ENCODE data around the gene OTOP3.

Gene OTOP3

DNA sequence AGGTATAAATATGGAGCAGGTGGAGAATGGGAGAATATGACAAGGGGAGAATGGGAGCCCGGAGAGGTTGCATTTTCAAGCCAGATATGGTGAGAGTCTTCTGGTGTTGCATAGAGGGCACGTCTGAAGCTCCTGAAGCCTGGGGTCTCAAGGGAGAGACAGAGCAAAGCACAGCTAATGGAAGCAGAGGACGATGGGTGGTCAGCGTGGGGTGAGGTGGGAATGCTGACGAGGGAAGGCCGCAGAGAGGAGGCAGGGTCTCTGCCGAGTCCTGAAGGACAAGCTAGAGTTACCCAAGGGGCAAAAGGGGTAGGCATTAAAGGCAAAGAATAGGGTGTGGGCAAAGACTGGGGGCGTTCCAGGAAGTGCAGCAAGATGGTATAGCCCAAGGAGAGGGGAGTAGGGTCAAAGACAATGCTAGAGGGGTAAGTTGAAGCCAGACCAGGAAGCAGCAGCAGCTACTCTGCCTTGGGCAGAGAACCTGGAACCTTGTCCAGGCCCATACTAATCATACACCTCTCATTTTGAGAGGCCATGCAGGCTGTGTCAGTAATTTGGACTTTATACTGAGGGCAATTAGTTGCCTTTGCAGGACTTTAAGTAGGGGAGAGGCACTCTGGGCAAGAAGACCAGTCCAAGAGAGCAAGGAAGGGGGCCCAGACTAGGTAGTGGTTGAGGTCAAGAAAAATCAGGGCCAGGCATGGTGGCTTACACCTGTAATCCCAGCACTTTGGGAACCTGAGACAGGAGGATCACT lies 2.7 kb downstream of the OTOP3 start:
- in situ Hi-C loops (cut with MboI; ENCODE audit: low sequenced_read_pairs) = no loop called here

DNA sequence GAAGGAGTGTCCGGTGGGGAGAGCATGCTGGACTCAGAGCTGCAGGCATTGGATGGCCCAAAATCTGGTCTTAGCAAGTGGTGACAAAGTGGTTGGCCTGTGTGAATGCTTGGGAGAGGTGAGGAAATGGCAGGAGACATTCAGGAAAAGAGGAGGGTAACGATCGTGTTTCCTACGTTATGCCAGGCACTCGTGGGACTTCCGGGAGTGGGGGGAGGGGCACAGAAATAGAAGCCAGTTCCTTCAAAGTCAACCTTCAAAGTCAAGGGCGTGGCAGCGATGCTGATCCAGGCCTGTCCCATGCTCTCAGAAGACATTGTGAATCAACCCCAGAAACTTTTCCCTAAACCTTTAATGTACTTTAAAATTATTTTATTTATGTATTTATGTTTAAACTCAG lies 3.8 kb downstream of the OTOP3 start:
- in situ Hi-C loops (cut with MboI; ENCODE audit: low sequenced_read_pairs) = no loop called here

DNA sequence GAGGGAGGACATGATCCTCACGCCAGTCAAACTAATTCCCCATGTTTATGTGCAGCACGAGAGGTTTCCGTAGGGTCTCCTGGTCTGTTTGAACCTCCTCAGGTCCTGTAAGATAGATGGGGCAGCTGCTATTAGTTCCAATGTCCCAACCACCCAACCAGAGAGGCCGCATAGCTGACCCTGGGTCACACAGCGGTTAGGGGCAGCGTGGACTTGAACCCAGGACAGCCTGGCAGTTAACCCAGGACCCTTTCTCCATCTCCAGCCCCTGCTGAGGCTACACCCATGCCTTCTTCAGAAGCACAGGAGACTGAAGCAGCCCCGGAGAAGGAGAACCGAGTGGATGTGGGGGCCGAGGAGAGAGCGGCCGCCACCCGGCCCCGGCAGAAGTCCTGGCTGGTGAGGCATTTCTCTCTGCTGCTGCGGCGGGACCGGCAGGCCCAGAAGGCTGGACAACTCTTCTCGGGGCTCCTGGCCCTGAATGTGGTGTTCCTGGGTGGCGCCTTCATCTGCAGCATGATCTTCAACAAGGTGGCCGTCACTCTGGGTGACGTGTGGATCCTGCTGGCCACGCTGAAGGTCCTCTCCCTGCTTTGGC lies 5.5 kb downstream of the OTOP3 start:
- in situ Hi-C loops (cut with MboI; ENCODE audit: low sequenced_read_pairs) = no loop called here

DNA sequence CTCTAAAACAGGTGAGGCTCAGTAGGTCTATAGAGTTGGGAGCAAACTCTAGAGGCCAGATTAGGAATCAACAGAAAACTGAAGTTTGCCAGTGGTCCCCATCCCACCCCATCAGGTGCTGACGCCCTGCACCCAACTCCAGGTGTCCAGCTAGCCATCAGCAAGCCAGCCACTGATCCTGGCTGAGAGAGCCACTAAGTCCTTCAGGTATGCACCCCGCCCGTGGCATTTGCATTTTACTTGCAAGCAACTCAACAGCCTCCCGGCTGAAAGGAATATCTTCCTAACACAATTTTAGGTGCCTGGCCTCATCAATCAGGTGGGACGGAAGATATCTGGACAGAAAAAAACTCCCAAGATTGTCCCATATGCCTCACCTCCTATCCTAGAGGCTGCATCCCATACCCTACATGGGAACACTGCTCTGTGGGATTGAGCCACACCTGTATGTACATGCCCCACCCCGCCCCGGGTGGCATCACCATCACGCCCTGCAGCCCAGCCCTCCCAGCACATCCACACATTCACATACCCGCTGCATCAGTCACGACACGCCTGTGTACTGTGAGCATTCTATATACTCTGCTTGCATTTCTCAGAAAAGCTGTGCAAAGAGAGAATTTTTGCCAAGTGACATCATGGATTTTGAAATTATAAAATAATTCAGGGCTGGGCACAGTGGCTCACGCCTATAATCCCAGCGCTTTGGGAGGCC lies 8.3 kb downstream of the OTOP3 start:
- in situ Hi-C loops (cut with MboI; ENCODE audit: low sequenced_read_pairs) = no loop called here

DNA sequence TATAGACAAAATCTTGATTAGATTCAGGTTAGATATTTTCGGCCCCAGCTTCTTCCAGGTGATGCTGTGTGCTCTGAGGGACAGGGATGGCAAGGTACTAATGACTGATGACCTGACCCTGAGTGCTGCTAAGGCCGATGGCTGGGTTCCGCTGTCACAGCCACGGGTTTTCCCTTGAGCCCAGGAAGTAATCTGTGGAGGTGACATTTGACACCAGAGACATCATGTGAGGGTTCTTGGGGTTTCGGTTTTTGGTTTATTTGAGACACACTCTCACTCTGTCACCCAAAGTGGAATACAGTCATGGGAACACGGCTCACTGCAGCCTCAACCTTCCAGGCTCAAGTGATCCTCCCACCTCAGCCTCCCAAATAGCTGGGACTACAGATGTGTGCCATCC lies 9.8 kb downstream of the OTOP3 start:
- in situ Hi-C loops (cut with MboI; ENCODE audit: low sequenced_read_pairs) = no loop called here

DNA sequence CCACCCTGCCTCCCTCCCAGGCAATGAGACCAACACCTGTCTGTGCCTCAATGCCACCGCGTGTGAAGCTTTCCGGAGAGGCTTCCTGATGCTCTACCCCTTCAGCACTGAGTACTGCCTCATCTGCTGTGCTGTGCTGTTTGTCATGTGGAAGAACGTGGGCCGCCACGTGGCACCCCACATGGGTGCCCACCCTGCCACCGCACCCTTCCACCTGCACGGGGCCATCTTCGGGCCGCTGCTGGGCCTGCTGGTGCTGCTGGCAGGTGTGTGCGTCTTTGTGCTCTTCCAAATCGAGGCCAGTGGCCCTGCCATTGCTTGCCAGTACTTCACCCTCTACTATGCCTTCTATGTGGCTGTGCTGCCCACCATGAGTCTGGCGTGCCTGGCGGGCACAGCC lies 10.9 kb downstream of the OTOP3 start:
- in situ Hi-C loops (cut with MboI; ENCODE audit: low sequenced_read_pairs) = no loop called here

DNA sequence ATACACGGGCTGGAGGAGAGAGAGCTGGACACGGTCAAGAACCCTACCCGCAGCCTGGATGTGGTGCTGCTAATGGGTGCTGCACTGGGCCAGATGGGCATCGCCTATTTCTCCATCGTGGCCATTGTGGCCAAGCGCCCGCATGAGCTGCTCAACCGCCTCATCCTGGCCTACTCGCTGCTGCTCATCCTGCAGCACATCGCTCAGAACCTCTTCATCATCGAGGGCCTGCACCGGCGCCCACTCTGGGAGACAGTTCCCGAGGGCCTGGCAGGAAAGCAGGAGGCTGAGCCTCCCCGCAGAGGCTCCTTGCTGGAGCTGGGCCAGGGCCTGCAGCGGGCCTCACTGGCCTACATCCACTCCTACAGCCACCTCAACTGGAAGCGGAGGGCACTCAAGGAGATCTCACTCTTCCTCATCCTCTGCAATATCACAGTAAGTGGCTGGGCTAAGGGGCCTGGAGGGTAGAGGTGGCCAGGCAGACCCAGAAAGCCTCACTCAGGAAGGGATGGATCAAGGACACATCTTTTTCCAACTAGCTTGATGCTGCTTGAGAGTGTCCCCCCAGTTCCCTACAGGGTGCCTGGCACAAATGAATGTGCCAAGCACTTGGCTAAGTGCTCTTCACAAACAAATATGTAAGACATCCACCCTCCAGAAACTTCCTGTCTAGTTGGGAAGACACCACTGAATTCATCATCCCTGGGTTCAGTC lies 11.5 kb downstream of the OTOP3 start:
- in situ Hi-C loops (cut with MboI; ENCODE audit: low sequenced_read_pairs) = no loop called here

DNA sequence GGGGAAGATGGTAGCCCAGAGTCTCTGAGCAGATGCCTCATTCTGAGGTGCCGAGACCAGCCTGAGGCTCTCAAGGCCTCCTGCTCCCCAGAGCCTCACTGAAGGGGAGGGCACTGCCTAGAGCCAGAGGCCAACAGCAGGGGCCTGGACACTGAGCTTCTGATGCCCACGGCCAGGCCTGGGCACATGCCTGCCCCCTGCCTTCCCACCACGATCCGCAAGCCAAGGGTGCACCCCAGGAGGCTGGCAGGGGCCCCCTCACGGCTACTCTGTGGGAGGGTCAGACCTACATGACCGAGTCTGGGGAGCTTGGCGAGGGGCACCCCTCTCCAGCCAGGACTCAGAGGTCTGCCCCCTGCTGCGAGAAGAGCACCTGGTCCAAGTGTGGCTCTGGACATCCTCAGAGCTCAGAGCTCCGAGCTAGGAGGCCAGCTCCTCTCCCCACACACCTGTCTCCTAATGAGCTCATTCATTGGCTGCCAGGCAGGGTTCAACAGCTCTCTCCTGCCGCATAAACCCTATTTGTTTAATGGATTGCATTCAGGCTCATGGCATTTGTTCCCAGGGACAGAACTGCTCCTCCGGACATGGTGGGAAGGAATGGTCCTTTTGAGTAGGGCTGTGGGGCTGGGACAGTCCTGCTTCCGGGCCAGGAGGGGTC lies 13.9 kb downstream of the OTOP3 start:
- in situ Hi-C loops (cut with MboI; ENCODE audit: low sequenced_read_pairs) = no loop called here

DNA sequence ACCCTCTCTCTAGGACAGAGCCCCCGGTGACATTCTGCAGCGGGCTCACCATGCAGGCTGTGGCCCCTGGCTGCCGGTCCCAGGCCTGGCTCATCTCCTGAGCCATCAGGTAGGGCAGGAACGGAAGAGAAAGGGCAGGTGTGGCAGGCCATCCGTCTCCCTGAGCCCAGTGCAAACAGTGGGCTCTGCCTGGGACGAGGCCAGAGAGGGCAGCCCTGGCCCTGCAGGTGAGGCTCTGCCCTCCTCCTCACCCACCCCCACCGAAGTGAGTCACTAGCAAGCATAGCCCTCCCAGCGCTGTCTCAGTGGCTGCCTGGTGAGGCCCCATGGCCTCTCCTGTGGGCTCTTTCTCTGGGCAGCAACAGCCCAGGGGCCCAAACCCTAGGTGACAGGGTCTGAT lies 14.5 kb downstream of the OTOP3 start:
- in situ Hi-C loops (cut with MboI; ENCODE audit: low sequenced_read_pairs) = no loop called here

DNA sequence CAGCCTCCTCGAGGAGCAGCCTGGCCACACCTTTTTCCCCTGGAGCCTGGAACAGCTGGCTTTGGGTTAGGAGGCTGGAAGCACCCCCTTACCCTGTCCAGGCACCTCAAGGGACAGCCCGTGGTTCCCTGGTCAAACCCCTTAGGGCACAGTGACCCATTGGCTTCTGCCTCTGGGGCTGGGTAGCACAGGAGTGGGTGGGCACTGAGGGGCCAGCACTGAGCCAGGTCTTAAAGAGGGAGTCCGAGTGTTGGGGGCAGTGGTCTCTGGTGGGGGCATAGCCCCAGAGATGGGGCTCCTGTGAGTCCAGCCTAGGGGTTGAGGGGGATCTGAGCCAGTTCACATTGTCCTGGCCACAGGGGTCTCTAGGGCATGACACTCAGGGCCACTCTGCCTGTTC lies 15.4 kb downstream of the OTOP3 start:
- in situ Hi-C loops (cut with MboI; ENCODE audit: low sequenced_read_pairs) = no loop called here

DNA sequence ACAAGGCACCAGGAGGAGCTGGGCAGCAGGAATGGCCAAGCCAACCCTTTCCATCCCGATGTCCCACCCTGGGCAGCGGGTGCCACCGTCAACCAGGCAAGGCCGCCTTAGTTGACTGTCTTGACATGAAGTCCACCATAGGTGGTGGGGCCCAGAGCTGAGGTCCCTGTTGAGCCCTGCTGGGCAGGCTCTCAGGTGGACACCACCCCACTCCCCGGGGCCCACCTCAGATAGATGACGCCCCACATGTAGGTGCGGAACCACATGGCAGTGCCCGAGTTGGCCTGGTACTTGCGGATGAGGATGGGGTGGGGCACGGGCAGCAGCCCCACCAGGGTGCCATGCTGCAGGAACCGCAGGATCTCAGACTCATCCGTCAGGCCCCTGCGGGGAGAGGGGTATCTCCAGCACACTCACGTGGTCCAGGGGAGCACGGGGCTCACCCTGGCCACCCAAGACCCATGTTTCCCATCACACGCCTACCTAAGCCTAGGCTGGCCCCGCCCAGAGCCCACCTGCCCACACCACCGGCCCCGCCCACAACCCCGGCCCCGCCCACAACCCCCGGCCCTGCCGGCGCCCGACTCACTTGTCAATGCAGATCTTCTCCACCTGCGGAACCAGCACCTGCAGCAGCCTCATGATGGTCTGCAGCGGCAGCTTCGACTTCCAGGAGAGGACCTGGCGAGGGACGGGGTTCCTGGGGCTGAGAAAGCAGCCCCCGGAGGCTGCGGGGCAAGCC lies 16.2 kb downstream of the OTOP3 start:
- in situ Hi-C loops (cut with MboI; ENCODE audit: low sequenced_read_pairs) = no loop called here

DNA sequence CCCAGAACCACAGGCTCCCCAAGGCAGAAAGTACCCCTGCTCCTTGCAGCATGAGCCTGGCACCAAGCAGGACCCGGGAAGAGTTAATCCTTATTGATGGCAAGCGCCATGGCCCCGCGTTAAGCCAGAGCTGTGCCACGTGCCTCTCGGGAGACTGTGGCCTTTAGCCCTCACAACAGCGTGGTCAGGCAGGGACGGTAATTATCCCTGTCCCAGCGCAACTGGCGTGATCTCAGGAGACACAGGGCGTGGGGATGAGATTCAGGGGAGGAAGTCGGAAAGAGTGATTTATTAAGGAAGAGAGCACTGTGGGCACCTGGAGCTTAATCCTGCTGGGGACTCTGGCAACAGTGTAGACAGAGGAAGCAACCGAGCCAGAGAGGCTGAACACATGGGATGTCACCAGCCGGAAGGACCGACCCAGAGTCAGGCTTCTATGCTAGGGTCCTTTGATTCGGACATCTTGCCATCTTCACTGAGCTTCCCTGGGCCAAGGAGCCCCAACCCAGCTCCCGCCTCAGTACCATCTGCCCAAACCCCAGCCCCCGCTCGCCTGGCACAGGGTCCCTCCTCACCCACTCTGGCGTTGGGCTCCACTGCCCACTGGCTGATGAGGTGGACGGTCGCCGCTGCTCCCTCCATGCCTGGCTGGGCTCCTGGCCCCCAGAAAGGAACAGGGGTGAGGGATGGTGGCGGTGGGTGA lies 16.9 kb downstream of the OTOP3 start:
- in situ Hi-C loops (cut with MboI; ENCODE audit: low sequenced_read_pairs) = no loop called here

DNA sequence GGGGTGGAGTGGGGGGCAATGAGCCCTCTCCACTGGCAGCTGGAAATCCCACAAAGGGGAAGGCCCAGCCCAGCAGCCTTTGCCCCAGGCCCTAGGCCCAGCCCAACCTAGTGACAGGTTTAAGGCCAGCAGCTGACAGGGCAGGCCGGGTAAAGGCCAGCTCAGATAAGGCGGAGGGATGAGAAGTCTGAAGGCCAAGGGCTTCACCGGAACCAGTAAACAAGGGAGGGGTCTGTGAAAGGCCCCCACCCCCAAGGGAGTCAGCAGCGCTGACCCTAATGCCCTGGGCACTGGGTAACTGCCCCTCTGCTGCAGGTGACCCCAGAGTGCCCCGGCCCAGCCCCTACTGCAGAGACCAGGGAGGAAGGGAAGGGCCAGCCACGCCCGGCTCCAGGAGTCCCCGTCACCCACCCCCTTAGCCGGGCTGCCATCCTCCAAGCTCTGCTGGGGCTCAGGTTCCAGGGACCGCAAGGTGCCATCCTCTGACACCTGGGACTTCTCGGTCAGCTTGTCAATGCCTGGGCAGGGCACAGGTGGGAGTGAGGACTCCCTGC lies 17.5 kb downstream of the OTOP3 start:
- in situ Hi-C loops (cut with MboI; ENCODE audit: low sequenced_read_pairs) = no loop called here

DNA sequence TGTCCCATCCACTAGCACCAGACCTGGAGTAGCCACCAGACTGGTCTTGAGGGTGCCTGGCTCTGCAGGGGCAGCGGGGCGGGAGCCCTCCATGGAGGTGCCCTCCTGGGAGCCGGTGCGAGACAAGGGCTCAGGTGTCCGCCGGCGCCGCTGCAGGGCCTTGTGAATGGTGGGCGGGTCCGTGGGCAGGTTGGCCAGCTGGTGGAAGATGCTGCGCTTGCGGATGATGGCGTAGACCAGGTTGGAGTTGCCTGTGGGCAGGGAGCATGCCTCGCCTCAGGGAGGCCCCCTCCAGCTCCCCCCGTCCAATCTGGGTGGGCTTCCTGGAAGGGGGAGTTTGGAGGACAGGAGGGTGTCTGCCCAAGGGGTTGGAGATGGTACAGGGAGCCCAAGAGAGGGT lies 18.4 kb downstream of the OTOP3 start:
- in situ Hi-C loops (cut with MboI; ENCODE audit: low sequenced_read_pairs) = no loop called here

DNA sequence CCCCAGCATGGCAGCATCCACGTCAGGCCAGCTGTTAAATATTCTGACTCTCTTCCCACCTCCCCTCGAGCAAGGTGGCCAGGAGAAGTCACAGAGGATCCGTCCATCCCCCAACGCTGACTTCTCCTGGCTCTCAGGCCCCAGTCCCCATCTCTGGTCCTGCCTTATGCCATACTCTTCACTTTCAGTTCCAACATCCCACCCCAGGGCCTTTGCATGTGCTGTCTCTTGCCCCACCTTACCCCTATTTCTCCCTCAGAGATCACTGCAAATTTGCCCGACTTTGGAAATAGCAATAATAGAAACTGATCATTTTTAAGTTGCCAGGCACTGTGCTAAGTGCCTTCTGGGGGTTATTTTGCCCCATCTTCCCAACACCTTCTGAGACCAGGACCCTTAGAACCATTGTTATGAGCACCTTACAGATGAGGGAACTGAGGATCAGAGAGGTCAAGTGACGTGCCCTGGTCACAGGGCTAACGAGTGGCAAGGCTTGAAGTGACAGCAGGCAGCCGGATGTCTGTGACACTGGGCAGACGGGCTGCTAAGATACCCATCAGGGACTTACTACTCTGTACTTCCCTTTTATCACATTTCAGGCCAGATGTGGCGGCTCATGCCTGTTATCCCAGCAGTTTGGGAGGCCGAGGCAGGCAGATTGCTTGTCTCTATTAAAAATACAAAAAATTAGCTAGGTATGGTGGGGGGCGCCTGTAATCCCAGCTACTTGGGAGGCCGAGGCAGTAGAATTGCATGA lies 19.1 kb downstream of the OTOP3 start:
- in situ Hi-C loops (cut with MboI; ENCODE audit: low sequenced_read_pairs) = no loop called here

DNA sequence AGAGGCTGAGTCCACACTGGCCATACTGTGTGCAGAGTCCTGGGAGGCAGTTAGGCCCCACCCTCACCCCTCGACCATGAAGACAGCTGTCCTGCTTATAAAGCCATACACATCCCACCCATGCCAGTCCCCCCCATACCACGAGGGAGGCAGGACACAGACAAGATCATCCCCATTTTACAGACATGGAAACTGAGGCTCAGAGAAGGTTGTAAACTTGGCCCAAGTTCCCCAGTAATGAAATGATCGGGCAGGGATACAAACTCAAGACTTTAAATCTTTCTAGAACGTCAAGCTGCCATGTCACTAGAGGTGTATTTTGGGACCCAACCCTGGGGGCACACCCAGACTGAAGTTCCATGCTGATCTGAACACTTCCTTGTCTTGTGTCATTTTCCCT lies 20.4 kb downstream of the OTOP3 start:
- in situ Hi-C loops (cut with MboI; ENCODE audit: low sequenced_read_pairs) = no loop called here

DNA sequence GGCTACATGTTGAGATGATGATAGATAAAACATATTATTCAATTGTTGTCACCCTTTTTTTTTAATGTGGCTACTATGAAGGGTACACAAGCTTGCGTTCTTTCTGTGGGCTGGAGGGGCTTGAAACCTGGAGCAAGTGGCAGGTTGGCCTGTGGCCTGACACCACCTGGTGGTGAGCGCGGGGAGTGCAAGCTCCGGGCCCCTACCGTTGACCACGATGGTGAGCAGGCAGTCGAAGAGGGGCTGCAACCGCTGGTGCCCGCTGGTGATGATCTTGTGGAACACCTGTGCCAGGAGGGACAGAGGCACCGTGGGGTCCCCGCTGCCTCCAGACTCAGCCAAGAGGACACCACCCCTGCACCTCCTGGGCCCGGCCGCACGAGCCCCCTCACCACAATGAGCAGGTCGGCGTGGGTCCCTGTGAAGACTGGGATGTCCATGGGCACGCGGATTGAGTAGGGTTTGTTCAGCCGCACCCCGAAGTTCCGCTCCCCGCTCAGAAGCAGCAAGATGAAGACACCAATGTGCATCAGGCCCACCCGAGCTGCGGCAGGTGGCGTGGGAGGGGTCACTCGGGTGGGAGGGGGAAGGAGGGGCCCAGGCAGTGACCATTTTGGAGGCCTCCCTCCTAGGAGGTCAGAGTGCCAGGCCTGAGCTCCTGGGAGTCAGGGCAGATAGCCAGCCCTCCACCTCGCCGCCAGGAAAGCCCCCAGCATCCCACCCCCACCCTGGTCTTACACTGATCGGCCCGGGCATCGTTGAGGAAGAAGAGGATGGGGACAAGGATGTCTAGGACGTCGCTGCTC lies 22.4 kb downstream of the OTOP3 start:
- in situ Hi-C loops (cut with MboI; ENCODE audit: low sequenced_read_pairs) = no loop called here
